Right renal pelvis (tissue), 4 donors: Measurements from ENCODE around the gene SMAP1. TPM values are rescaled to one million over a fixed set of nuclear protein-coding genes. Genes with fewer than 3 reads are reported as not detected.

Experiments
- DNase-seq, 4 donors: peaks; one replicate each; pipeline ENCODE4 v3.0.0-alpha.2; 2013; ENCODE audit warnings: low read depth in 4 of 4, low spot score in 3 of 4, missing footprints in 1 of 4
- polyA plus RNA-seq, 4 donors: library from polyadenylated mRNA; unstranded; fragments of 120-200 nt; gene quantifications; one replicate each; pipeline ENCODE4 v1.2.1, GENCODE V29; 2013; ENCODE audit not compliant: insufficient read length in 4 of 4

Gene SMAP1
- polyA plus RNA-seq, 4 donors: 27.3 to 35.0 (median 32.0) TPM

DNA sequence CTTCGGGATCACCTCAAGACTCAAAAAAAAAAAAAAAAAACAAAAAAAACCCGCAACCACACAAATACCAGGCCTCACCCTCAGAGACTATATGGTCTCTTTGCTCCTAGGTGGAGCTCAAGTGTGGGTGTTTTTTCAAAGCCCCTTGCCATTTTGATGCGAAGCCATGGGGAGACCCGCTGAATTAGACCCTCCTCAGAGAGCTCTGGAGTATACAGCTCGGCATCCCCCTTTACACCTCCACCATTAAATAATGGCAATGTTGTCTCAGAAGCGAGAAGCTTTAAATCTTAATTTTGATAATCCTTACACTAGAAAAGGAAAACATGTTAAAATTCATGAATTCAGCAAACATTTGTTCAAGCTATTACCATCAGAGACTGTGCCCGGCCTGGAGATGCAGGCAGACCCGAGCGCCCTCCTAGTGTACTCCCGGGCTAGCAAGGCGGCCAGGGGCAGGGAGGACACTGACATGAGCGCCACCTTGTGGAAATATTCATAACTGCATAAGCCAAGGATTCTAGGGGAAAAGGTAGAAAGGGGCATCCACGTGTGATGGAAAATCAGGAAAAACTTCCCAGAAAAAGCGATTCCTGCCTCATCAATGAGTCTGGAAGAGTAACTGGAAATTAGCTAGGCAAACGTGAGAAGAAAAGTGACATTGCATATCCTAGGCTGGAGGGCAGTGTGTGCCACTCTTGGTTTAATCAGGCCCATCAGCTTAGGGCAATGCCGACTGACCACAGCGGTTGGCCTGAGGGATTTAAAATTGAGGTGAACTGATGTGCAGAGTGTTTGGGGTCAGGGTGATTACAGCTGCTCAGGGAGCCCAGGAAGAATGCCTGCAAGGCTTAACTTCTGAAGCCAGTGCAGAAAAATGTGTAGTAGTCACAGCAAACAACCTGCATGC, 216.6 kb downstream of the SMAP1 start:
- peak; percentile 12 to 34 (median 28) for DNase-seq

- DNase-seq: no peak
Observed at GRCh38 chr6:70886071-70886470, 218.4 kb downstream of the SMAP1 start.

GRCh38 chr6:70886661-70887060, 219.0 kb downstream of the SMAP1 start:
- DNase-seq: no peak

GRCh38 chr6:70889270-70889669, 221.6 kb downstream of the SMAP1 start:
- DNase-seq: no peak

DNA sequence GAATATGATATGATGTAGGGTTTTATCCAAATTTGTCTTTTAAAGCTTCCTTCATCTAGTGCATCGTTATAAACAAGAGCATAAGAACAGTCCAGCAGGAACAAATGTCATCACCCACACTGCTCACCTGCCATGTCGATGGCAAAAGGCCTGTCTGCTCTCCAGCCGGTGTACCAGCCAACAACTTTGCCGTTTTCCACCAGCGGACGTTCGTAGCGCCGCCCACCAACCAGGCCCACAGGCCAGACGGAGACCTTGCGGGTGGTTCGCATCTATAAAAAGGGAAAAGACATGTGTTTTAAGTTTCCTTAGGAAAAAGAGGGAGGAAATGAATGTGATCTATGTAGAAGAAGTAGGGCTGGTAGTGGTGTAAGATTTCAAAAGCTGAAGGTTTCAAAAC, 226.3 kb downstream of the SMAP1 start:
- no peak for DNase-seq

GRCh38 chr6:70900047-70900446, 232.4 kb downstream of the SMAP1 start:
- DNase-seq: no peak

DNA sequence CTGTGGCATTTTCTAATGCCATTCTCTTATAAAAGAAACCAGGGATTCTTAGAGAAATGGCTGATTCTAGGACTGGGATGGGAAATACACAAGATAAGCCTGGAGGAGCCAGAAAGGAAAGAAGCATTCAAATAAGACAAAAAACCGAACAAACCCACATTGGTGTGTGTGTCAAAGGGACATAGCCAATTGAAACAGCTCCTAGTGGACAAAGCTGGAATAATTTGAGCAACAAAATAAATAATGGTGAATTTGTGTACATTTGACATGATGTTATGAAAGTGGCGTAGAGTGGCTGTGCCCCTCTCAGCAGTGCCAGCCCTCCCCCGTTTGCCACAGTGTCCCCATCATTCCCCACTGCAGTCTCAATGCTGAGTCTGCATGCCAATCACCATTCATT, 233.6 kb downstream of the SMAP1 start:
- no peak for DNase-seq

- no peak for DNase-seq
Observed at GRCh38 chr6:70903665-70904452, 236.2 kb downstream of the SMAP1 start.

- no peak for DNase-seq
Observed at GRCh38 chr6:70905742-70906141, 238.1 kb downstream of the SMAP1 start.

Other genes with a start within 250 kb of the SMAP1 start
- 10 to 100 TPM; 16.3 to 22.7 (median 21.5) TPM for gene SDHAF4, start 101.0 kb upstream of the SMAP1 start, polyA plus RNA-seq